Coronary artery (tissue), 2 donors: Measurements from ENCODE around the gene JAKMIP3.

Source experiments
- DNase-seq: peaks from one replicate; pipeline ENCODE4 v3.0.0-alpha.2; 2017; ENCODE audit warnings: low spot score
- H3K27ac ChIP-seq, 2 donors: fragments of 200-600 bp; sonication (generic); one replicate each; pipeline ENCODE4 v1.5.1; 2016 to 2019
- H3K4me3 ChIP-seq: fragments of 200-600 bp; sonication (generic); 2 replicates; pipeline ENCODE4 v1.5.1; 2016; ENCODE audit warnings: mild to moderate bottlenecking, moderate library complexity
- TF ChIP-seq, protein P1 (sequence below): fragments of 200-600 bp; sonication (generic); IDR thresholded peaks from one replicate; pipeline ENCODE4 v1.5.1; 2019; ENCODE audit warnings: antibody characterized with exemption

Gene JAKMIP3

DNA sequence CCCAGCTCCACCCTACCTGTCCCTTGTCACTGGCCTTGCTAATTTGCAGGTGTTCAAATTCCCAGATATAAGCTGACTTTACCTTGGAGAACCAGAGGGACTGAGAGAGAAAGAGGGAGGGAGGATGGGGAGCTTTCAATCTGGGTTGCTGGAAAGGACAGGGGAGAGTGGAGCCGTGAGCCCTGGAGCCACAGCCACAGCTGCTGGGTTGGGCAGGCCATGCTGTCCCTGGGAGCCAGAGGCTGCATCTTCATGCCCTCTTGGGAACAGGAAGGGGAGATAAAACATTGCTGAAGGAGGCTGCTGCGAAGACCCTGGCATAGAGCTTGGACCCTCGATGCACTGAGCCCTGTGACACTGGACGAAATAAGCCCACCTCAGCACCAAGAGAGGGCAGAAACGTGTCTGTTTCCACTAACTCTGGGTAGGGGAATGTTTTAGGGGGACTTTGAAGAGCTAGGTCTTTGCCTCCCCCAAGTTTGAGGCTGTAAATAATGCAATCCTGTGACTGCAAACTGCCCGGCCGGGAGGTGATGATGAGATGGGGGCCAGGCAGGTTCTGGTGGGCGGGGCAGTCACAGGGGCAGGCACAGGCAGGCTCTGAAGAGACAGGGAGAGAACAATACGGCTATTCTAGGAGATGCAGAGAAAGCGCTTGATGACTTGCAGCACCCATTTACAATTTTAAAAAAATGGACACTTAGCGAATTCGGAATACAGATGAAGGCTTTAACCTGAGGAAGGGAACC, 5.8 kb upstream of the JAKMIP3 start:
- DNase-seq, result peak; percentile 43
- TF ChIP-seq, protein P1, sequence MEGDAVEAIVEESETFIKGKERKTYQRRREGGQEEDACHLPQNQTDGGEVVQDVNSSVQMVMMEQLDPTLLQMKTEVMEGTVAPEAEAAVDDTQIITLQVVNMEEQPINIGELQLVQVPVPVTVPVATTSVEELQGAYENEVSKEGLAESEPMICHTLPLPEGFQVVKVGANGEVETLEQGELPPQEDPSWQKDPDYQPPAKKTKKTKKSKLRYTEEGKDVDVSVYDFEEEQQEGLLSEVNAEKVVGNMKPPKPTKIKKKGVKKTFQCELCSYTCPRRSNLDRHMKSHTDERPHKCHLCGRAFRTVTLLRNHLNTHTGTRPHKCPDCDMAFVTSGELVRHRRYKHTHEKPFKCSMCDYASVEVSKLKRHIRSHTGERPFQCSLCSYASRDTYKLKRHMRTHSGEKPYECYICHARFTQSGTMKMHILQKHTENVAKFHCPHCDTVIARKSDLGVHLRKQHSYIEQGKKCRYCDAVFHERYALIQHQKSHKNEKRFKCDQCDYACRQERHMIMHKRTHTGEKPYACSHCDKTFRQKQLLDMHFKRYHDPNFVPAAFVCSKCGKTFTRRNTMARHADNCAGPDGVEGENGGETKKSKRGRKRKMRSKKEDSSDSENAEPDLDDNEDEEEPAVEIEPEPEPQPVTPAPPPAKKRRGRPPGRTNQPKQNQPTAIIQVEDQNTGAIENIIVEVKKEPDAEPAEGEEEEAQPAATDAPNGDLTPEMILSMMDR, result no peak
- H3K4me3 ChIP-seq, result no peak overlapping the region
- H3K27ac ChIP-seq, result no peak overlapping the region

DNA sequence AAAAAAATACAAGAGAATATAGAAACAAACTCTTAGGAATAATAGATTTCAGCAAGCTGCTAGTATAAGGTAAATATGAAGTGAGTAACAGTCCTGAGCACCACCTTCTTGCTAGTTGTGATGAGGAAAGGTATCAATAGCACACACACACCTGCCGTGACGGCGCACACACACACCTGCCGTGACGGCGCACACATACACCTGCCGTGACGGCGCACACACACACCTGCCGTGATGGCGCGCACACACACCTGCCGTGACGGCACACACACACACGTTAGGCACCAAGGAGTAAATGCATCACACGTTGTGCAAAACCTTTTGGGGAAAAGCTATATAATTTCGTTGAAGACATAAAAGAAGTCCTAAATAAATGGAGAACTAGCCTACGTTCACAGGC, 4.7 kb upstream of the JAKMIP3 start:
- DNase-seq, result peak; percentile 21
- Histone ChIP-seq H3K4me3 (no peak overlapping the region), H3K27ac (no peak overlapping the region)
- TF ChIP-seq, protein P1, result no peak

DNA sequence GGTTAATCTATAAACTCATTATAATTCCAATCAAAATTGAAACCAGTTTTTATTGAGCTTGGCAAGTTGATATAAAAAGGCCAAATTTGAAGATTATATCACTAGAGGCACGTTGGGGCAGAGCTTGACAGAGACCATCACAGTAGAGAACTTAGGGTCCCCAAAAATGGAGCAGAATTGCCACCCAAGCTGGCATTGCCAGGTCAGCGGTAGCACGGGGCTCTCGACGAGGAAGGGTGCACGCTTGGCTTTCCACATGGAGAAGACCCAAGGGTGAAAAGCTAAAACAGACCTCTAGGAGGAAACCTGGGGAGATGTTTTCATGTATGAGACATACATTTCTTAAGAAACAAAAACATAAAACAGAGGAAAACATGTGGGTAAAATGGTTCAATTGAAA, 4.3 kb upstream of the JAKMIP3 start:
- TF ChIP-seq, protein P1, result no peak
- no peak overlapping the region for H3K27ac ChIP-seq
- peak; percentile 12 for DNase-seq
- H3K4me3 ChIP-seq, result no peak overlapping the region

DNA sequence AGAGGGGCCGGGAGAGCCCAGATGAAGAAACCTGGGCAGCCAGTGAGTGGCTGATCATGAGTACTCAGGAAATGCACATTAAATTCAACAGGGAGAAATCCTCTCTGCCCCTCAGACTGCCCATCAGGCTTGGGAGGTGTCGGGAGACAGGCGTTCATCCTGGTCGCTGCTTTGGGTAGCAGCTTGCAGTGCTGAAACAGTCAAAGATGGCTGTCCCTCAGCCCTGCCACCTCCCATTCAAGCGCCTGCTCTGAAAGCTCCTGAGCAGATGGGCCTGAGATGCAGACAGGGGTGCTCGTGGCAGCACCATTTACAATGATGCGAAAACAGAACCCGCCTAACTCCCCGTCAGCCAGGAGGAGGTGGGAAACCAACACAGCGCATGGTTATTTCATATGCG, 3.6 kb upstream of the JAKMIP3 start:
- DNase-seq, result peak; percentile 45
- no peak overlapping the region for H3K4me3 ChIP-seq
- TF ChIP-seq, protein P1, result no peak
- no peak overlapping the region for H3K27ac ChIP-seq

DNA sequence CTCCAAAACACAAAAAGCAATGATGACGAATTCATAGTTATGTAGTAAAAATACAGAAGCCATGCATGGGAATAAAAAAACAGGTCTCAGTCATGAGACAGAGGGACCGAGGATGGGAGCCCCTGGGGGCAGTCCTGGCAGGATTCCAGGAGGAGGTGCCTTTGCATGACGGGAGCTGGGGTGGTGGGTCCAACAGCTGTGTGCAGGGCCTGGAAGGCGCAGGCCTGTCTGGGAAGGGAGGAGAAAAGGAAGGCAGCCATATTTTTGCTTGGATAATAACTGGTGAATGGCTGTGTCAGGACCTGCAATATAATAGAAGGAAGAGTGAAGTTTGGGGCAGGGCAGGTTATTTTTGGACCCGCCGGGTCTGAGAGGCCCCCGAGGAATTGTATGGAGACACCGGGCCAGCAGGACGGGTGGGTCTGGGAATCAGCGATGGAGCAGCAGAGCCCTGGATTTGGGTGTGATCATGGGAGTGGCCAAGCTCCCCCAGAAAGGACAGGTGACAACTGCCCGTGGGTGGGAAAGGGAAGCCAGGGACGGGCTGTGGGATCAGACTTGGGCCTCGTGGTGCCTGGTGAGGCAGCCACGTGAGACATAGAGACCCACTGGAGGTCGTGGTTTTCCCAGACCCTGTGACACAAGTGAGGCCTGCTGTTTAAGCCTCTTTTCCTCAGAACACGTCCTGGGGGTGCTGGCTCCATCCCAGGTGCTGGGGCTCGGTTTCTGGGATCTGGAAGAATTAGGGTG, 2.9 kb upstream of the JAKMIP3 start:
- no peak overlapping the region for H3K4me3 ChIP-seq
- no peak overlapping the region for H3K27ac ChIP-seq
- peak; percentile 57 for DNase-seq
- TF ChIP-seq, protein P1, result no peak

- peak; percentile 47 for DNase-seq
- Histone ChIP-seq H3K4me3 (no peak overlapping the region), H3K27ac (no peak overlapping the region)
- TF ChIP-seq, protein P1, result no peak
Measured at GRCh38 chr10:132063432-132063831, 2.3 kb upstream of the JAKMIP3 start.
